GM12878 (cell line): ENCODE data around the gene IFRD1. TPM values are rescaled to one million over a fixed set of nuclear protein-coding genes. Genes with fewer than 3 reads are reported as not detected.
A peak's percentile ranks its signal among the peaks of the same experiment; 100 is the strongest.

Experiments
- ASH2L ChIP-seq: fragments of 300-600, 200-600 bp; sonication (generic); IDR thresholded peaks from 2 replicates; pipeline ENCODE4 v1.6.1; 2017; ENCODE audit warnings: low read depth, mild to moderate bottlenecking, borderline replicate concordance
- CHD2 ChIP-seq: IDR thresholded peaks from 2 replicates; pipeline ENCODE4 v1.6.1; 2011; ENCODE audit warnings: low read depth, low read length, improper control_type of control experiment, borderline replicate concordance
- CUX1 ChIP-seq: IDR thresholded peaks from 2 replicates; pipeline ENCODE4 v1.6.1; 2012; ENCODE audit warnings: improper control_type of control experiment, low read depth, low read length; ENCODE audit not compliant: insufficient replicate concordance
- FOXK2 ChIP-seq: fragments of 450-650 bp; IDR thresholded peaks from 2 replicates; pipeline ENCODE4 v1.6.1; 2017; ENCODE audit warnings: mild to moderate bottlenecking, moderate library complexity
- HCFC1 ChIP-seq: fragments of 150-350 bp; IDR thresholded peaks from 2 replicates; pipeline ENCODE4 v1.6.1; 2014; ENCODE audit warnings: low read length
- IRF4 ChIP-seq: IDR thresholded peaks from 2 replicates; pipeline ENCODE4 v1.6.1; 2011; ENCODE audit warnings: low read depth, low read length
- JUNB ChIP-seq: IDR thresholded peaks from 2 replicates; pipeline ENCODE4 v1.6.1; 2016; ENCODE audit warnings: antibody characterized with exemption, mild to moderate bottlenecking
- MYC ChIP-seq: IDR thresholded peaks from 2 replicates; pipeline ENCODE4 v1.6.1; 2011; ENCODE audit warnings: mild to moderate bottlenecking, low read length, moderate library complexity, inconsistent platforms; ENCODE audit not compliant: insufficient read depth, insufficient replicate concordance, insufficient read length, severe bottlenecking
- NKRF ChIP-seq: fragments of 450-650 bp; conservative IDR thresholded peaks from 2 replicates; pipeline ENCODE4 v1.6.1; 2017; ENCODE audit warnings: mild to moderate bottlenecking, moderate library complexity
- NR2C2 ChIP-seq: IDR thresholded peaks from 2 replicates; pipeline ENCODE4 v1.6.1; 2011; ENCODE audit warnings: borderline replicate concordance, low read depth; ENCODE audit not compliant: control insufficient read depth, insufficient read length
- RELA ChIP-seq: fragments of 450-650 bp; IDR thresholded peaks from 2 replicates; pipeline ENCODE4 v1.8.0; 2014; ENCODE audit warnings: borderline replicate concordance; ENCODE audit not compliant: partially characterized antibody
- SPI1 ChIP-seq: IDR thresholded peaks from 2 replicates; pipeline ENCODE4 v1.6.1; 2011; ENCODE audit warnings: low read depth, mild to moderate bottlenecking, low read length, moderate library complexity, borderline replicate concordance; ENCODE audit not compliant: insufficient read depth
- WRNIP1 ChIP-seq: IDR thresholded peaks from 2 replicates; pipeline ENCODE4 v1.6.1; 2011; ENCODE audit warnings: low read depth, low read length, improper control_type of control experiment, borderline replicate concordance
- ZBTB40 ChIP-seq: fragments of 450-650 bp; IDR thresholded peaks from 2 replicates; pipeline ENCODE4 v1.6.1; 2016; ENCODE audit warnings: mild to moderate bottlenecking, moderate library complexity, borderline replicate concordance
- polyA plus RNA-seq, 11 experiments: library from polyadenylated mRNA; depleted of rRNA in 4 of 11; unstranded in 6 of 11; stranded (reverse) in 5 of 11; fragments of >200 nt; fragmentation: Nextera tagmentation in 4 of 11; fragmentation: Illumina TruSeq in 1 of 11; extraction: Ambion mirVana in 4 of 11; extraction: Trizol in 1 of 11; gene quantifications; 1 replicate in 1 of 11; 2 replicates in 10 of 11; pipeline versions ENCODE4 v1.2.1 to v1.2.3, GENCODE V29; 2011 to 2016; ENCODE audit warnings: inconsistent platforms in 2 of 11, missing spikeins in 2 of 11, low read depth in 1 of 11
- total RNA-seq, 4 experiments: library from RNA; depleted of rRNA in 3 of 4; stranded (reverse); fragments of >200 nt in 3 of 4; fragmentation: Illumina TruSeq in 1 of 4; extraction: Trizol in 1 of 4; gene quantifications; 2 replicates each; pipeline versions ENCODE4 v1.2.1 to v1.2.3, GENCODE V29; 2013 to 2021

The IFRD1 gene
- total and polyA plus RNA-seq, 10 of the 15 experiments (the other 5 are each of a cell fraction or from before 2014, with no cell fraction given) = 9.6 to 31.1 (median 19.9) TPM

GRCh38 chr7:112450807-112451761, 824 bp downstream of the IFRD1 start (continued):
- TF ChIP-seq CUX1 (no peak), IRF4 (no peak), FOXK2 (no peak), CHD2 (peak; percentile 100), ASH2L (no peak; the same call in 1 of the 2 replicates), ZBTB40 (peak; percentile 56; the same call in 1 of the 2 replicates), SPI1 (no peak), WRNIP1 (no peak), HCFC1 (peak; percentile 98), MYC (no peak), JUNB (no peak), RELA (no peak), NKRF (no peak; the same call in 1 of the 2 replicates), NR2C2 (no peak)
